Lower leg skin (tissue), 4 donors: Measurements from ENCODE around the gene ATP2B2. TPM values are rescaled to one million over a fixed set of nuclear protein-coding genes. Genes with fewer than 3 reads are reported as not detected.

Source experiments
- DNase-seq, 2 donors: peaks; one replicate each; pipeline ENCODE4 v3.0.0-alpha.2; 2019; ENCODE audit warnings: low spot score in 2 of 2
- H3K4me3 ChIP-seq: fragments of 200-600 bp; sonication (generic); 2 replicates; pipeline ENCODE4 v1.5.1; 2017; ENCODE audit warnings: mild to moderate bottlenecking, low read depth; ENCODE audit not compliant: poor library complexity, severe bottlenecking
- CTCF ChIP-seq, 3 donors: fragments of 450-650 bp; IDR thresholded peaks; one replicate each; pipeline ENCODE4 v1.5.1; 2016; ENCODE audit warnings: antibody characterized with exemption in 3 of 3, mild to moderate bottlenecking in 3 of 3, moderate library complexity in 2 of 3
- POLR2A ChIP-seq, 2 donors: fragments of 450-650 bp; IDR thresholded peaks; one replicate each; pipeline ENCODE4 v1.6.1; 2016 to 2017; ENCODE audit warnings: antibody characterized with exemption in 2 of 2, mild to moderate bottlenecking in 1 of 2, moderate library complexity in 1 of 2
- WGBS, 2 donors: methylation state at CpG; one replicate each; pipeline ENCODE4 v1.1.5; 2018; 5-methylcytosine and 5-hydroxymethylcytosine counted together
- intact Hi-C: fragments of 100-400 bp; cut with DNase I; formaldehyde crosslinking; loops from one replicate; pipeline ENCODE4 v1.15.0; 2023; ENCODE audit warnings: low total_unique reads
- total RNA-seq, 4 donors: library from RNA; depleted of rRNA; stranded (reverse); fragments of >200 nt; gene quantifications; one replicate each; pipeline ENCODE4 v1.1.0, GENCODE V29; 2016

The ATP2B2 gene
- total RNA-seq, 4 donors from 2014 or later, result 0.12 to 0.45 (median 0.19) TPM; not detected in 1

DNA sequence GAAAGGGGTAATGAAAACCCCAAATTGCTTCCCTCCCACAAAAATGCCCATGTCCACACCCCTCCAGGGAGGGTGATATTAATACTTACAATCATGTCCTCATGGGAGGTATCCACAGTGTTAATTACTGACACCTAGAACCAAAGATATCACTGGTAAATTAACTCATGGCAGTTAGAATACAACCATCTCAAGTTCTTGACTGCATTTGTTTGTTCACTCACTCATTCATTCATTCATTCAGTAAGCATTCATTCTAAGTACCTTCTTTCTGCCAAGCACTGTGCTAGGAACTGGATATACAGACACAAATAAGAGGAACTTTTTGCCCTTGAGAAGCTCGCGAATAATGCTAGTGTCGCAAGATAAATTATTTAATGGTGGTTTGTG is 187.4 kb downstream of the ATP2B2 start:
- no peak for DNase-seq
- 89 to 92% methylated on average over 3 of the region's 3 CpGs for WGBS, 2 donors
- H3K4me3 ChIP-seq, result no peak overlapping the region
- intact Hi-C loops, result no loop called here
- TF ChIP-seq CTCF (IDR thresholded peaks at IDR 0.05) (no peak), POLR2A (IDR thresholded peaks at IDR 0.05) (no peak)

- no peak overlapping the region for H3K4me3 ChIP-seq
- DNase-seq, result no peak
- TF ChIP-seq CTCF (IDR thresholded peaks at IDR 0.05) (no peak), POLR2A (IDR thresholded peaks at IDR 0.05) (no peak)
- WGBS, 2 donors, result 86 to 90% methylated on average over 4 of the region's 4 CpGs
- intact Hi-C loops, result no loop called here
These were observed 187.9 kb downstream of the ATP2B2 start for GRCh38 chr3:10317311-10317960.

DNA sequence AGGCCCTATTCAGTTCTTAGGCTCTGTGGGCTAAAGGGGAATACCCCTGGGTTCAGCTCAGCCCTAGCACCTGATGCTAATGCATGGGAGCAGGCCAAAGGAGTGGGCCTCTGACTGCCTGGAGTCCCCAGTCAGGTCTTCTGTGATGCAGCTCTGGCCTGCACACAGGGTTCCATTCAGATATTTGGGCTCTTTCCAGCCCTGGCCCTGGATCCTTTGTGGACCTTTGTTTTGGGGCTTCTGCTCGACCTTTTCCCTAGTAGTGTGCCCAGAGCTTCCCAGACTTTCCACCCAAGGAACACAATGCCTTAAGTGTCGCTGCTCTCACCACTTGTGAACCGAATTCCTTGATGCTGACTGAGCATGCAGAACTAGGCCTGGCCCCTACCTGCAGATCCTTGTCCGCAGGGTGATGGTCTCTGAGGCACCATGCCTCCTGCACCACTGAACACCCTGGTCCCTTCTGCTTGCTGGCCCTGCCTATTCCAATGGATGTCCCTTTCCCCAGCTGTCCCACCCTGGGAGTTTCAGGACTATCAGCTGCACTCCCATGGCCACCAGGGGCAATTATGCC is 189.5 kb downstream of the ATP2B2 start:
- DNase-seq, result no peak
- TF ChIP-seq POLR2A (IDR thresholded peaks at IDR 0.05), result no peak
- no peak for TF ChIP-seq CTCF (IDR thresholded peaks at IDR 0.05)
- H3K4me3 ChIP-seq, result no peak overlapping the region
- intact Hi-C loops, result no loop called here
- 87 to 89% methylated on average over 4 of the region's 4 CpGs for WGBS, 2 donors

GRCh38 chr3:10315101-10315500 is 190.3 kb downstream of the ATP2B2 start:
- no peak for DNase-seq
- TF ChIP-seq POLR2A (IDR thresholded peaks at IDR 0.05) (no peak), CTCF (IDR thresholded peaks at IDR 0.05) (no peak)
- H3K4me3 ChIP-seq, result no peak overlapping the region
- 87 to 90% methylated on average over 11 to 14 of the region's 14 CpGs for WGBS, 2 donors
- intact Hi-C loops, result no loop called here

DNA sequence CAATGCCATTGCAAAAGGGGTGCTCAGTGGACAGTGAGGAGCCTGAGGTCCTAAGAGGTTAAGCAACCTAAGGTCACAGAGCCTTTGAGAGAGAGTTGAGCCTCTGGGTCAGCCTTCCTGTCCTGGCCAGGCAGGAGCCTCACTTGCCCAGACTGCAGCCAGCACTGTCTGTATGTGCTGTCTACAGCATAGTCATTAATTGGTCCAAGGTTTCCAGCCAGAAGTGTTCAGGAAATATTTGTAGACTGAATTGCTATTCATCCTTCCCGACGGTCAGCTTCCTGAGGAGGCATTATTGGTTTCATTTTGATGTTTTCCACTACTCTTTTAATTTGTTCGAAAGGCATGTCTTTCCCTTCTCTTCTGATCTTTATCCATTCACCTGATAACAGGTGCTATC is 192.5 kb downstream of the ATP2B2 start:
- 75 to 78% methylated on average over 3 of the region's 3 CpGs for WGBS, 2 donors
- no peak for DNase-seq
- H3K4me3 ChIP-seq, result no peak overlapping the region
- TF ChIP-seq CTCF (IDR thresholded peaks at IDR 0.05) (no peak), POLR2A (IDR thresholded peaks at IDR 0.05) (no peak)
- intact Hi-C loops, result no loop called here

DNA sequence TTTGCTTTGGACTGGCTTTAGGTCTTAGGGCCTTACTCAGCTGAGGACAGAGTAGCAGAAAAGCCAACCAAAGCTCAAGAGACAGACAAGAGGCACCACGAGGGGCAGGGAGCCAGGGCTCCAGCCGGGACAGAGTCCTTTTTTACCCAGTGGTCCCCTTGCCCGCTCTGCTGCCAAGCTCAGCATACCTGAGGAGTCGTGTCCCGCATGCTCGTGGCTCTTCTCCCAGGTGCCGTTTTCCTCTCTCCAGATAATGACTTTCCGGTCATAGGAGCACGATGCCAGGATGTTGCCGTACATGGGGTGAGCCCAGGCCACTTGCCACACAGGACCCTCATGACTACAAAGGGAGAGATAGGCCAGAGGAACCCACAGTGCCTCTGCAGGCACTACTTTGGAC is 193.0 kb downstream of the ATP2B2 start:
- intact Hi-C loops, result no loop called here
- H3K4me3 ChIP-seq, result no peak overlapping the region
- WGBS, 2 donors, result 86% methylated on average over 10 of the region's 10 CpGs
- TF ChIP-seq POLR2A (IDR thresholded peaks at IDR 0.05), result no peak
- TF ChIP-seq CTCF (IDR thresholded peaks at IDR 0.05), result no peak
- DNase-seq, result no peak
